GM18507 (cell line): Measurements from ENCODE around the gene KIF25.

ENCODE experiments used
- DNase-seq: peaks from one replicate; pipeline ENCODE4 v3.0.0; 2011; ENCODE audit warnings: low read depth; ENCODE audit not compliant: insufficient read length; ENCODE audit errors: extremely low spot score
- FAIRE-seq: peaks from 2 replicates; lab custom pipeline; 2011; peaks lifted over from hg19 to GRCh38; lab: Jason Lieb, UNC

Gene KIF25

DNA sequence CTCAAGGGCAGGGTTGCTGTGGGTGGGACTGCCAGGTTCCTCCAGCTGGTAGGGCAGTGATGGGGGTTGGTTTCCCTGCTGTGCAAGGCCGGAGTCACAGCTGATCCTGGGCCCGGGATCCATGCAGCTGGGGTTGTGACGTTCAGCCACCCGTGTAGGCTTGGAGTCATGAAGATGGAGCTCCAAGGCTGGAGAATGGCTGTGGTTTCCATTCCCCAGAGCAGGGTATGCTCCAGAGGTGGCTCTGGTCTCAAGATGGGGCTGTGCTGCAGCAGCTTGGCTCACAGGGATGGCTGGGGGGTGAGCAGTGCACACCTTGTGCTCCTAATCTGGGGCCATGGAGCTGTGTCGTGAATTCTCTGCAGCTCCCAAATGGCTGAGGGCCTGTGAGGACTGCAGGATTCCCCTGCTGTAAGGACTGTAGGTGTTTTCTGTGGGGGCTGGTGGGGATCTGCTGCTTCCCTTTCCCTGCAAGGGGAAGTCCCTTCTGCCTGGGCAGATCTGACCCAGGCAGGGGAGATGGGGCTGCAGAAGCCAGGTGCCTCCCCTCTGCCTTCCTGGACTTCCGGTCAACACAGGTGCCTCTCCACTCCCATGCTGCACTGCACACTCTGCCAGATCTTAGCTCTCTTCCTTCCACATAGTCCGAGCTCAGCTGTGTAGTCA, 15.9 kb downstream of the KIF25 start:
- no peak for FAIRE-seq
- DNase-seq: no peak

DNA sequence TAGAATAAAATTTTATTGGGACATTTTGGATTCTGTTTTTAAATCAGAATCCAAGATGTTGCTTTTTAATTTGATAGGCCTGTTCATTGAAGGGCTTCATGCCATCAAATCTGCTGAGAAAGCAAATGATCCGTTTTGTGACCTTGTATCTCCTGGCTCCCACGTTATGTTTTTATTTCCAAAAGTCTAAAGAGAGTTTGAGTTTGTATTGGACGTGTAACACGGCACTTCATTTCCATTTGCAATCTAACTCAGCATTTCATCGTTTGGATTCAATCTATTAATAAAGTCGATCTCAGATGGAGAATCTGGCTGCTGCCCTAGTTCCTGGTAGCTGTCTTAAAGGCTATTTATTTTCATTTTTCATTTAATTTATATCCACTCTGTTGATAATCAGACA, 17.0 kb downstream of the KIF25 start:
- no peak for FAIRE-seq
- DNase-seq: no peak

GRCh38 chr6:168015009-168015408, 17.5 kb downstream of the KIF25 start:
- DNase-seq (no peak), FAIRE-seq (no peak)

GRCh38 chr6:168015482-168016175, 18.2 kb downstream of the KIF25 start:
- DNase-seq (no peak), FAIRE-seq (no peak)

- no peak for FAIRE-seq
- no peak for DNase-seq
These were observed 18.7 kb downstream of the KIF25 start for GRCh38 chr6:168016176-168016620.

GRCh38 chr6:168016721-168017525, 19.5 kb downstream of the KIF25 start:
- FAIRE-seq (no peak), DNase-seq (no peak)

DNA sequence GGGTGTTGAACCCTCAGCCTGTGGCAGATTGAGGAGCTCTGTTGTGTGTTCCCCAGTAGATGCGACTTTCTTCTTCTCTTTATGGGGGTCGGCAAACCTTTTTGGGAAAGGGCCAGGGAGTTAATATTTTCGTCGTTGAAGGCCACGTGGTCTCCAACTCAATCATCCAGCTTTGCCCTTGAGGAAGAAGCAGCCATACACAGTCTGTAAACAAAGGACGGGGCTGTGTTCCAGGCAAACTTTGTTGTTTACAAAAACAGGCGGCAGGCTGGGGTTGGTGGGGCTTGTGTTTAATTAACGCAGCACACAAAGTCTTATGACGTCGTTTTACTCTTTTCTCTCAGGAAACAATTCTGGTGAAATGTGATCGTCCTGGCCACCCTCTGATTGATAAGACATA, 20.2 kb downstream of the KIF25 start:
- FAIRE-seq (no peak), DNase-seq (no peak)

DNA sequence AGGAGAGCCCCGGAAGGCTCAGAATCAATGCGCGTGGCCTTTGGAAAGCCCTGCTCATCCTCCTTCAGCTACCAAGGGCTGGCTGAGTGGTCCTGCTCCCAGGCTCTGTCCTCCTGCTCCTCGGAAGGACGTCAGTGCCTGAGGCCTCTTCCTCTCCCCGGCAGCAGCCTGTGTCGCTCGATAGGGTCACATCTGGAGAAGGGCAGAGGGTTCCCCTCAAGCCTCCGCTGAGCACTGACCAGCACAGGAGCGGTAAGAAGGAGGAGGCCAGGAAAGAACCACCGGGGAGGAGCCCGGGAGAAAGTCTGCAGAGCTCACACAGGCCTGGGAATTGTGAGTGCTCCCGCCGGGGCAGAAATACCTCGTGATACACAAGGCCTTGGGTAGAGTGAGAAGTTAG, 21.2 kb downstream of the KIF25 start:
- DNase-seq (no peak), FAIRE-seq (no peak)

DNA sequence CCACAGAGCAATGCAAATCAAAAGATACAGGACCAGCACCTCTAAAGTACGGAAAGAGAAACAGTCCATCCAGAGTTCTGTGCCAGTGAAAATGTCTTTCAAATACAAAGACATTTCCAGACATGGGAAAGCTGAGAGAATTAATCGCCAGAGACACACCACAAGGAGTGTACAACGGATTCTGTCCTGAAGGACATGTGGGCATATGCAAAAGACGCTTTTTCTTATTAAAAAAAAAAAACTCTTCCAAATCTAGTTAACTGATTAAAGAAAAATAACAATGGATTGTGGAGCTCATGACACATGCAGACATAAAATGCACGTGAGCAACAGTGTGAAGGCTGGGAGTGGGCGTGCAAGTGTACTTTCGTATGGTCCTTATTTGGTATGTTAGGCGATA, 22.8 kb downstream of the KIF25 start:
- no peak for DNase-seq

DNA sequence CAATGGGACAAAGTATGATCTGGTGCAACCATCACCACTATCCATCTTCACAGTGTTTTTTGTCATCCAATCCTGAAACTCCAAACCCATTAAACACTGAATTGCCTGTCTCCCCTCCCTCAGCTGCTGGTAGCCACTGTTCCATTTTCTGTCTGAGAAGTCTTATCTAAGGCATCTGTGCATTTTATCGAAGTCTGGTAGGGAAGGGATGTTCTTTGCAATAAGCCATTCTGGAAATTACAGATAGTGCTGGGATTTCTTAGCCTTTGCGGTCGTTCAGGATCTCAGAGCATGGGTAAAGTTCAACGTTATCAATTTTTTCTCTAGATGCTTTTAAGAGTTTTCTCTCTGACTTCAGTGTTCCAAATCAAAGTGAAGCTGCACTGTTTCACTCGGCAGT, 24.1 kb downstream of the KIF25 start:
- FAIRE-seq: no peak

More for the DNA sequence above, 22.8 kb downstream of the KIF25 start:
- no peak for FAIRE-seq

GRCh38 chr6:168022488-168023321, 25.2 kb downstream of the KIF25 start:
- DNase-seq (no peak), FAIRE-seq (no peak)

More for the DNA sequence above, 24.1 kb downstream of the KIF25 start:
- DNase-seq: no peak

GRCh38 chr6:168024951-168025510, 27.6 kb downstream of the KIF25 start:
- DNase-seq (no peak), FAIRE-seq (no peak)

DNA sequence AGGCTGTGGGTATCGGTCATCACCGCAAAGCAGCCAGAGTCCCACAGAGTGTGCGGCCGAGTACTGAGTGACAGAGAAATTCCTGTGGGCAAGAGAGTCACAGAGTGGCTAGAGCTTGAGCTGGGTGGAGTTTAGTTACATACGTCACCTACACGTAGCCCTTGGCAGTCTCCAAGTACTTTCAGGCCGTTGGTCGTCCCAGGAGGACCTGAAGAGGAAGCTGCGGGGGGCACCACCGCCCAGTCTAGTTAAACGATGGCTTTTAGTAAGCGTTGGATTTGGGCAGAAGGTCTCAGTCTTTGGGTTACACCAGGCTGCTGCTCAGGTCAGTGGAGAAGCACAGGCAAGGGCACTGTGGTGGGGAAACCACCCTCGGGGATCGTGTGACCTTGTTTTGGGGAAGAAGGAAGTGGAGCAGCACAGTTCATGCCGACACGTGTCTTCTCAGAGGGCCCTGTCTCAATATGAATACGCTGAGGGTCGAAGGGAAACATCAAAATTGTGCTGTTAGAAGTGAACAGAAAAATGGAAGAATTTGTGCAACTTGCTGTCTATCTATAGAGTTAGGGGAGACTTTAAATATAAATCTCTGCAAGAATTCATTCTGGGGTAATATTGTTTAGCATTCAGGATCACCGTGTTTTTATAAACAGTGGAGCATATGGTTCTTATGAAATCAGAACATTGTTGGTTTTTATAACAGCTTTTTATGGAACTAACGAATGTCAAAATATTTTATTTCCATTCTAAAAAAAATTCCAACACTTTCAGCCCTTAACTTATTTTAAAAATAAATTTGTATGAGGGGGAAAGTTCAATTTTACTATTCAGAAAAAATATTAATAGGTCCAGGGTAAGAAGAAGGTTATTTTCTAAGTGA, 28.6 kb downstream of the KIF25 start:
- DNase-seq (no peak), FAIRE-seq (no peak)

DNA sequence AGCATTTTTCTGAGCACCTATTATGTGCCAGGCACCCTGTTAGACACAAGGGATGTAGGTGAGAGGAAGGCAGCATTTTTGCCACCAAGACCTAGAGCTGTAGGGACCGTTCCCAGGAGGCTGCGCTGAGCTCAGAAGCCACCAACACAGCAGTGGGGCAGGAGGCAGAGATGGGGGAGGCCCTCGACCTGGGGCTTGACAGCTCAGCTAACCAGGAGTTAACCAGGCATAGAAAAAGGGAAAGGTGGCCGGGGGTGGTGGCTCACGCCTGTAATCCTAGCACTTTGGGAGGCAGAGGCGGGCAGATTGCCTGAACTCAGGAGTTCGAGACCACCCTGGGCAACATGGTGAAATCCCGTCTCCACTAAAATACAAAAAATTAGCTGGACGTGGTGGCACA, 29.5 kb downstream of the KIF25 start:
- FAIRE-seq (no peak), DNase-seq (no peak)

DNA sequence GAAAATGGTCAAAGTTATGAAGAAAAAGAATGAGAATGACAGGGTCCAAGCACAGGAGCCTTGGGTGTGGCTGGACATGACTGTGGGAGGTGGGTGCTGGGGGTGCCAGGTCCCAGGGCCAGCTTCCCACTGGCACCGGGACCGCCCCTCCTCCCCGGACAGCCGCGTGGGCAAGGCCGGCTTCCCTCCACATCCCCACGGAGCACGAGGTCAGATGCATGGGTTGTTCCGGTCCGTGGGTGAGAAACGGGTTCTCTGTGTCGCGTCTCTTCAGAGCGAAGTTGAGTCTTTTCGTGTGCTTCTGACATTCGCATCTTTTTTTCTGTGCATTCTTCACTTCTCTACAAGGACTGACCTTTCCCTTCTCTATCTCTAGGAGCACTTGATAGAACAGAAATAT, 30.1 kb downstream of the KIF25 start:
- no peak for FAIRE-seq
- no peak for DNase-seq

GRCh38 chr6:168028181-168028580, 30.7 kb downstream of the KIF25 start:
- no peak for FAIRE-seq

GRCh38 chr6:168029459-168030217, 32.2 kb downstream of the KIF25 start:
- FAIRE-seq (no peak), DNase-seq (no peak)

More at GRCh38 chr6:168028181-168028580, 30.7 kb downstream of the KIF25 start:
- no peak for DNase-seq
